Mammary epithelial cell (primary cell): ENCODE measurements around the gene TMEM131L.

Experiments used
- EZH2 ChIP-seq: IDR thresholded peaks from 2 replicates; pipeline ENCODE4 v1.6.1; 2012; ENCODE audit warnings: low read length, inconsistent platforms, borderline replicate concordance
- TF ChIP-seq, protein P1 (sequence below), 2 donors: IDR thresholded peaks in 1 of 2; conservative IDR thresholded peaks in 1 of 2; 2 replicates each; pipeline ENCODE4 v1.5.1; 2011 to 2012; ENCODE audit warnings: inconsistent platforms in 2 of 2, low read length in 2 of 2, mild to moderate bottlenecking in 2 of 2, control low read depth in 1 of 2, low read depth in 1 of 2; ENCODE audit not compliant: insufficient read depth in 1 of 2; ENCODE audit errors: extremely low read depth in 1 of 2

DNA sequence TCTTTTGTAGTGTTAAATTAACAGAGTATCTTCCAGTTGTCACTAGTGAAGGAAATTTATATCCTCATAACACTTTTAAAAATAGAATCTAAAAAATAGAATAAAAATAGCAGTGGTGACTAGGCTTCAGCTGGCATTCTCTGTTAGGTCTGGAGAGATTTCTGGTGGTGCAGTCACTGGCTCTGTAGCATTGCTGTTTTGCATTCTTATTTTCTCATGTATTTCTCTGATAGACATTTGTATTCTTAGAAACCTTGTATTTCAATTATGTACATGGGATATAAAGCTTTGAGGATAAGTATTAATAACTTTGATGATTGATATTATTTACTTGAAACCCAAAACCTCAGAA is 87.6 kb downstream of the TMEM131L start:
- TF ChIP-seq, protein P1, sequence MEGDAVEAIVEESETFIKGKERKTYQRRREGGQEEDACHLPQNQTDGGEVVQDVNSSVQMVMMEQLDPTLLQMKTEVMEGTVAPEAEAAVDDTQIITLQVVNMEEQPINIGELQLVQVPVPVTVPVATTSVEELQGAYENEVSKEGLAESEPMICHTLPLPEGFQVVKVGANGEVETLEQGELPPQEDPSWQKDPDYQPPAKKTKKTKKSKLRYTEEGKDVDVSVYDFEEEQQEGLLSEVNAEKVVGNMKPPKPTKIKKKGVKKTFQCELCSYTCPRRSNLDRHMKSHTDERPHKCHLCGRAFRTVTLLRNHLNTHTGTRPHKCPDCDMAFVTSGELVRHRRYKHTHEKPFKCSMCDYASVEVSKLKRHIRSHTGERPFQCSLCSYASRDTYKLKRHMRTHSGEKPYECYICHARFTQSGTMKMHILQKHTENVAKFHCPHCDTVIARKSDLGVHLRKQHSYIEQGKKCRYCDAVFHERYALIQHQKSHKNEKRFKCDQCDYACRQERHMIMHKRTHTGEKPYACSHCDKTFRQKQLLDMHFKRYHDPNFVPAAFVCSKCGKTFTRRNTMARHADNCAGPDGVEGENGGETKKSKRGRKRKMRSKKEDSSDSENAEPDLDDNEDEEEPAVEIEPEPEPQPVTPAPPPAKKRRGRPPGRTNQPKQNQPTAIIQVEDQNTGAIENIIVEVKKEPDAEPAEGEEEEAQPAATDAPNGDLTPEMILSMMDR (conservative IDR thresholded peaks at IDR 0.05 in 1 of 2, IDR thresholded peaks at IDR 0.05 in 1 of 2; ENCODE audit: extremely low read depth in 1 of 2, insufficient read depth in 1 of 2, low read depth in 1 of 2, low read length in 2 of 2), result no peak
- no peak for TF ChIP-seq EZH2
